Coronary artery (tissue), 2 donors: Measurements from ENCODE around the gene PLD4.
A peak's percentile ranks its signal among the peaks of the same experiment; 100 is the strongest.

Source experiments
- DNase-seq: peaks from one replicate; pipeline ENCODE4 v3.0.0-alpha.2; 2017; ENCODE audit warnings: low spot score
- H3K27ac ChIP-seq, 2 donors: fragments of 200-600 bp; sonication (generic); one replicate each; pipeline ENCODE4 v1.5.1; 2016 to 2019
- H3K4me3 ChIP-seq: fragments of 200-600 bp; sonication (generic); 2 replicates; pipeline ENCODE4 v1.5.1; 2016; ENCODE audit warnings: mild to moderate bottlenecking, moderate library complexity
- TF ChIP-seq, protein P1 (sequence below): fragments of 200-600 bp; sonication (generic); IDR thresholded peaks from one replicate; pipeline ENCODE4 v1.5.1; 2019; ENCODE audit warnings: antibody characterized with exemption

Gene PLD4

GRCh38 chr14:104976198-104977007 lies 51.7 kb downstream of the PLD4 start:
- DNase-seq, result no peak
- peak overlapping the region in 1 of 2 donors; percentile 6 for H3K27ac ChIP-seq
- peak overlapping the region; percentile 22 for H3K4me3 ChIP-seq
- TF ChIP-seq, protein P1, sequence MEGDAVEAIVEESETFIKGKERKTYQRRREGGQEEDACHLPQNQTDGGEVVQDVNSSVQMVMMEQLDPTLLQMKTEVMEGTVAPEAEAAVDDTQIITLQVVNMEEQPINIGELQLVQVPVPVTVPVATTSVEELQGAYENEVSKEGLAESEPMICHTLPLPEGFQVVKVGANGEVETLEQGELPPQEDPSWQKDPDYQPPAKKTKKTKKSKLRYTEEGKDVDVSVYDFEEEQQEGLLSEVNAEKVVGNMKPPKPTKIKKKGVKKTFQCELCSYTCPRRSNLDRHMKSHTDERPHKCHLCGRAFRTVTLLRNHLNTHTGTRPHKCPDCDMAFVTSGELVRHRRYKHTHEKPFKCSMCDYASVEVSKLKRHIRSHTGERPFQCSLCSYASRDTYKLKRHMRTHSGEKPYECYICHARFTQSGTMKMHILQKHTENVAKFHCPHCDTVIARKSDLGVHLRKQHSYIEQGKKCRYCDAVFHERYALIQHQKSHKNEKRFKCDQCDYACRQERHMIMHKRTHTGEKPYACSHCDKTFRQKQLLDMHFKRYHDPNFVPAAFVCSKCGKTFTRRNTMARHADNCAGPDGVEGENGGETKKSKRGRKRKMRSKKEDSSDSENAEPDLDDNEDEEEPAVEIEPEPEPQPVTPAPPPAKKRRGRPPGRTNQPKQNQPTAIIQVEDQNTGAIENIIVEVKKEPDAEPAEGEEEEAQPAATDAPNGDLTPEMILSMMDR, result peak; percentile 88

DNA sequence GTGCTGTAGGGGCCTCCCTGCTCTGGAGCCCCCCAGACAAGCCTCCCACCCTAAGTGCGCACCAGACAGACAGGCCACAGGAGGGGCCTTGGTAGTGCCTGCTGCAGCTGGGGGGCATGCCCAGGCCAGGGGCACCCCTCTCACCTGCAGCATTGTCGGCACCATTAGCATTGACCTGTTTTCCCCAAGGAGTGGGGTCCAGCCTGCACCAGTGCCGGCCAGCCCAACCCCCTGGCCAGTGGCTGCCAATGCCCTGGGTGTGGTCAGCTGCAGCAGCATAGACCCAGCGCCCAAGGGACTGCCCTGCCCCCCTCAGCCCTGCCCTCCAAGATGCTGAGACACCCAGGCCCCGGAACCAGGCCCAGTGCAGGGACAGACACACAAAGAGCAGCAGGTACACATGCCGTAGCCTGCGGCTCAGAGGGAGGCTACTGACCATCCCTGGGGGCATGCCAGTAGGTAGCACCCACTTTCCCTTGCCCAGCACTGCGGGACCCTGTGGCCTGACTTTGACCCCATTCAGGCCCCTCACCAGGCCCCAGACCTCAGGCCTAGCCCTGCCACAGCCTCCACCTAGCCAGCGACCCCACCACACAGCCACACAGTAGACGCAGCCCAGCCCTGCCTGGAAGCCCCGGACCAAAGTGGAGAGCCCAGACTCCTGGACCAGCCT lies 52.5 kb downstream of the PLD4 start:
- Histone ChIP-seq H3K27ac (peak overlapping the region in 1 of 2 donors; percentile 6), H3K4me3 (peak overlapping the region; percentile 79)
- TF ChIP-seq, protein P1, result no peak
- DNase-seq, result no peak

DNA sequence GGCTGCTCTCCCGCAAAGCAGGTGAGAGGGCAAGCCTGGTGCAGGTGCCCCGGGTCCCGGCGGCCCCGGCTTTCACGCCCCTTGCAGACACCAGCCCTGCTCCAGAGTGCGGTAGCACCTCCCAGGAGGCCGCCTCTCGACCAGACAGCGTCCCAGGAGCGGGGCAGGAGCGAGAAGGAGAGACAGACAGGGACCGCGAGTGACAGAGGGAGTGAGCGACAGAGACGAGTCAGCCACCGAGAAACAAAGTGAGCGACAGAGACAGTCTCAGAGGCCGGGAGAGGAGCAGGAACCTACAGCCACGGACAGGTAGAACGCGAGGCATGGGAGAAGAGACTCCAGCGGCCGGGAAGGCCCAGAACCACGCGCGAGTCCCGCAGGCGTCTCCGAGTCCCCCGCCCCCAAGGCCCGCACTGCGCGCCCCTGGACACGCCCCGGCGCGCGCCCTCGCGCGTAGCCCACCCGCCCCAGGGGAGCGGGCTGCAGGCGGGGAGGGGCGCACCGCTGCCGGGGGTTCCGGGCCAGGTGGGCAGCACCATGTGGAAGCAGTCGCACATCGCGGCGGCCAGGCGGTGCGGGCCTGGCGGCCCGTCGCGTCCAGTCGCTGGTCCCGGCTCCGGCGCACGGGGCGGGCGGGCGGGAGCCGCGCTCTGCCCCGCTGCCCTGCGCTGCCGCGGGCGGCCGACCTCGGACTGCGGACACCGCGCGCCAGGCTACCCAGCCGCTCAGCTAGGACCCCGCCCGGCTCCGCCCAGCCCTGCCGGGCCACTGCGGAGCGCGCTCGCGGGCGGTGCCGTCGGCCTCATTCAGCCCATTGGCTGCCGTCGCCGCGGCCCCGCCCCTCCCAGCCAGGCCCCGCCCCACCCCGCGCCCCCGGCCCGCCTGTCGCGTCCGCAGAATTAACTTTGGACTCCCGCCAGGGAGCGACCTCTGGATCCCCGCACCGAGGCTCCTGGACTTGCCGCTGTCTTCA lies 53.3 kb downstream of the PLD4 start, which contains the start of gene AHNAK2:
Gene AHNAK2 (minus strand): TSS at position 694 of the 973 bp plus-strand sequence. CDS start 137 bp downstream, at position 557.
- Histone ChIP-seq H3K4me3 (peak within 1 kb of the TSS; percentile 79), H3K27ac (peak within 1 kb of the TSS in 1 of 2 donors; percentile 60)
- TF ChIP-seq, protein P1, result no peak
- no peak for DNase-seq

DNA sequence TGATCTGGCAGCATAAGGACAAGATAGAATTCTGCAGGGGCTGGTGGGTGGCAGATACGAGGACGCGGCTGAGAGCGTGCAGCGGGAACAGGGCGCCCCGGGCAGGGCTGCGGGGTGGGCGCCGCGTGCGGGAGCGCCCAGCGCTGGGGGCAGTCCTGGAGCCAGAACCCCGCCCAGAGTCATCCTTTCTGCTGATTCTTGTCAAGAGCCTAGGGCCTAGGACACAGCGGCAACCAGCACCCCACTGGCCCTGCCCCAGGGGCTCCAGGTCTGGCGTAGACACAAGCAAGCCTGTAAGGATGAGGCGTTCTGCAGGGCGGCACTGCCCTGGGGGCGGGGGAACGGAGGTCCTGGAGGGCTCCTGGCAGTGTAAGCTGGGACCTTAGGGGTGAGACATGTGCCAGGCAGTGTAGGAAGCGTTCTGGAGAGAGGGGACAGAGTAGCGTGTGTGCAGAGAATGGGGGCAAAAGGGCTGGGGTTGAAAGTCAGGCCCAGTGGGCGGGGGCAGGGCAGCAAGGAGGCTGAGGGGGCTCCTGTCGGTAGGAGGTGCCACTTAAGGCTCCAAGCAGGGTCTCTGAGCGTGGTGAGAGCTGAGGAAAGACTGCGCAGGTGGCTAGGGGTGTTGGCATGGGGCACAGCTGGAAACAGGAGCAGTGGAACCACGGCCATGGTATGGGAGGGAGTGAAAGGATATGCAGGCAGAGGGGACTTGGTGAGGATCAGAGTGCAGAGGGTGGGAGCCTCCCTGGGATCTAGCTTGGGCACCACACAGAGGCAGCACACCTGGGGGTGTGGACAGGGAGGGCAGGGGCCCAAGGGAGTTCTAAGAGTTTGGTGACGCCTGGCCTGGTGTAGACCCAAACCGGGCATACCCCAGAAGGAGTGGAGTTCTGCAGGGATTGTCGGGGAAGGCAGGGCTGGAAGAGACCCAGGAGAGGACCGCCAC lies 54.3 kb downstream of the PLD4 start:
- TF ChIP-seq, protein P1, result no peak
- Histone ChIP-seq H3K27ac (no peak overlapping the region), H3K4me3 (peak overlapping the region; percentile 79)
- DNase-seq, result no peak

GRCh38 chr14:104979758-104980610 lies 55.3 kb downstream of the PLD4 start:
- H3K27ac ChIP-seq, result peak overlapping the region in 1 of 2 donors; percentile 22
- no peak for DNase-seq
- TF ChIP-seq, protein P1, result no peak

More at GRCh38 chr14:104979758-104980610, 55.3 kb downstream of the PLD4 start:
- H3K4me3 ChIP-seq, result no peak overlapping the region
